ENCODE measurements around the gene RASGRP3.
A peak's percentile ranks its signal among the peaks of the same experiment; 100 is the strongest.

RASGRP3 gene

DNA sequence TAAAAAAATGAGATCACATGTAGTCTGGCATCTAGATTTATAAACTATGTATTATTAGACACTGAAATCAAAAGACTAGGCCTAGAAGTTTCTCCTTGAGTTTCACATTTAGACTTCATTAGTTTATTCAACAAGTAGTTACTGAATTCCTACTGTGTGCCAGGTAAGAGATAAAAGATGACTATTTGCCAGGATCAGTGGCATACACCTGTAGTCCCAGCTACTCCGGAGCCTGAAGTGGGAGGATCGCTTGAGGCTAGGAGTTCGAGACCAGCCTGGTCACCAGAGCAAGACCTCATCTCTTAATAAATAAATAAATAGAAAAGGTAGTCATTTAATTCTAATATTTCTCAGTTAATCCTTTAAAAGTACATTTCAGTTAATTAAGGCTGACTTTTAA lies 120.6 kb downstream of the RASGRP3 start:
- TF ChIP-seq ZFX (IDR thresholded peaks at IDR 0.05; ENCODE audit: borderline replicate concordance) = no peak
- TF ChIP-seq, protein P1, sequence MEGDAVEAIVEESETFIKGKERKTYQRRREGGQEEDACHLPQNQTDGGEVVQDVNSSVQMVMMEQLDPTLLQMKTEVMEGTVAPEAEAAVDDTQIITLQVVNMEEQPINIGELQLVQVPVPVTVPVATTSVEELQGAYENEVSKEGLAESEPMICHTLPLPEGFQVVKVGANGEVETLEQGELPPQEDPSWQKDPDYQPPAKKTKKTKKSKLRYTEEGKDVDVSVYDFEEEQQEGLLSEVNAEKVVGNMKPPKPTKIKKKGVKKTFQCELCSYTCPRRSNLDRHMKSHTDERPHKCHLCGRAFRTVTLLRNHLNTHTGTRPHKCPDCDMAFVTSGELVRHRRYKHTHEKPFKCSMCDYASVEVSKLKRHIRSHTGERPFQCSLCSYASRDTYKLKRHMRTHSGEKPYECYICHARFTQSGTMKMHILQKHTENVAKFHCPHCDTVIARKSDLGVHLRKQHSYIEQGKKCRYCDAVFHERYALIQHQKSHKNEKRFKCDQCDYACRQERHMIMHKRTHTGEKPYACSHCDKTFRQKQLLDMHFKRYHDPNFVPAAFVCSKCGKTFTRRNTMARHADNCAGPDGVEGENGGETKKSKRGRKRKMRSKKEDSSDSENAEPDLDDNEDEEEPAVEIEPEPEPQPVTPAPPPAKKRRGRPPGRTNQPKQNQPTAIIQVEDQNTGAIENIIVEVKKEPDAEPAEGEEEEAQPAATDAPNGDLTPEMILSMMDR (IDR thresholded peaks at IDR 0.05) = no peak
- no peak overlapping the region for H3K27ac ChIP-seq

DNA sequence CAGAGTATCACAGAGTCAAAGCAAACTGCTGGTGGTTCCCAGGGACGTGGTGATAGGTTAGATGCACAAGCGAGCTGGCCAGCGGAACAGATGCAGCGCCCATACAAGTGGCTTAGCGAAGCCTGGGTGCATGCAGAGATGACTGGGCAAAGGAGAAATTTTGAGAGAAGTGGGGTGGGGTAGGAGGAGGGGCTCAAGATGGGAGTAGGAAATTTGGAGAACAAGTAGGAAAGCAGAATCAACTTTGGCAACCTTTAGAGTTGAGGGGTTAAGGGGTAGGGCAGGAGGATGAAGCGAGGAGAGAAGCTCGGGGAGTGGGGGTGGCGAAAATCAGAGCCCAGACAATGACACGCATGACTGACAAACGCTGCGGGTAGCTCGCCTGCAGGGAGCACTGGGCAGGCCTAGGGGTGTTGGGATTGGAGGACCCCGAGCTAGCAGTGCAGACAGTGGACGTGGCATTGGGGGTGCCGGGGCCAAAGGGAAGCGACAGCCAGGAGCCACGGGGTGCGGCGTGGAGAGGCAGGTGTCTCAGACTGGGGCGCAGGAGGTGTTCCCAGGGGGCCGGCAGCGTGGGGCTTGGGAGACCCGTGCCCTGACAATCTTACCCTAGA lies 122.2 kb downstream of the RASGRP3 start:
- peak overlapping the region; percentile 68 for H3K27ac ChIP-seq
- no peak for TF ChIP-seq ZFX (IDR thresholded peaks at IDR 0.05; ENCODE audit: borderline replicate concordance)

DNA sequence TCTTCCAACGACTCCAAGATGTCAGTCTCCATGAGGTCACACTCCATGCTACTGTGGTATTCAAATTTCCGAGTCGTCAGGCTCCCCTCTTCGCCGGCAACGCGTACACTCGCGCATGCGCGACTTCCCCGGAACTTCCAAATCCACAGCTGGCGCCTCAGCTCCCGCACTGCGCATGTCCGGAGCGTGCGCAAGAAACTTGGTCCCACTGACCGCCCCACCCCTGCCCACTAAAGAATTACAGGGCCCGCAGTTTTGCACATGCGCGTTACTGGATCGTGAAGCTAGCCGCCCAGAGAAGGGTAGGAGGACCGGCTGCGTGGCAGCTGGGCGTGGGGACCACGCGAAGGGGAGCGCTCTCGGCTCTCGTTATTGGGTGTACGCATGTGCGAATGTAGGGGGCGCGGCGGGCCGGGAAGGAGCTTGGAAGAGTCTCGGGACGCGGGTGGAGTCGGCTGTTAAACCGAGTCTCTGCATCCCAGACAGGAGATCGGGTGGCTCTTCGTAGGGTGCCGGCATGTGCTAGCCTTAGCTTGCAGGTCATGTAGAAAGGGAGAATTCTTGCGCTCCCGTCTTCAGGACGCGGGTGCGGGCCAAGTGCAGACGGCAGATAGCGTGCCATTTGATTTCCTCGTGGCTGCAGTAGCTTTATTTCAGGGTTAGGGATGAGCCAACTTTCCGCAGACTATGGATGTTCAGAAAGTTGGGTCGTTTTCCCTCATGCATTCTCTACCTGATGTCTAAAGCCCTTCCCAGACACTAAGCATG lies 122.9 kb downstream of the RASGRP3 start, which contains the start of gene FAM98A:
Gene FAM98A, minus strand, starts transcription at position 125 of the 768 bp plus-strand sequence. Its CDS starts 78 bp downstream, at position 47.
- TF ChIP-seq ZFX (IDR thresholded peaks at IDR 0.05; ENCODE audit: borderline replicate concordance) = no peak
- TF ChIP-seq, protein P1 (IDR thresholded peaks at IDR 0.05) = 0 out of 2 replicates have a peak, but pooled peaks have one; percentile 11
- peak within 1 kb of the TSS; percentile 68 for H3K27ac ChIP-seq

DNA sequence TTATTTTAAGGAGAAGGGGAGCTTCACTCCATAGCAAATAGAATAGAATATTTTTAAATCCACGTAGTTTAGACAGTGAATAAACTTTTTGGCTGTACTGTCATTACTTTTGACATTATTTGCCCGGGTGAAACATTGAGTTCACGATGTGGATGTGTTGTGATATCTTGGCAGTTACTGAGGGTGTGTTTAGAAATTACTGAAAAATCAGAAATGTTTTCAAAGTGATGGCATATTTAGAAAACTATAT lies 123.4 kb downstream of the RASGRP3 start:
- H3K27ac ChIP-seq = peak overlapping the region; percentile 68
- TF ChIP-seq ZFX (IDR thresholded peaks at IDR 0.05; ENCODE audit: borderline replicate concordance) = no peak
- TF ChIP-seq, protein P1 (IDR thresholded peaks at IDR 0.05) = no peak

DNA sequence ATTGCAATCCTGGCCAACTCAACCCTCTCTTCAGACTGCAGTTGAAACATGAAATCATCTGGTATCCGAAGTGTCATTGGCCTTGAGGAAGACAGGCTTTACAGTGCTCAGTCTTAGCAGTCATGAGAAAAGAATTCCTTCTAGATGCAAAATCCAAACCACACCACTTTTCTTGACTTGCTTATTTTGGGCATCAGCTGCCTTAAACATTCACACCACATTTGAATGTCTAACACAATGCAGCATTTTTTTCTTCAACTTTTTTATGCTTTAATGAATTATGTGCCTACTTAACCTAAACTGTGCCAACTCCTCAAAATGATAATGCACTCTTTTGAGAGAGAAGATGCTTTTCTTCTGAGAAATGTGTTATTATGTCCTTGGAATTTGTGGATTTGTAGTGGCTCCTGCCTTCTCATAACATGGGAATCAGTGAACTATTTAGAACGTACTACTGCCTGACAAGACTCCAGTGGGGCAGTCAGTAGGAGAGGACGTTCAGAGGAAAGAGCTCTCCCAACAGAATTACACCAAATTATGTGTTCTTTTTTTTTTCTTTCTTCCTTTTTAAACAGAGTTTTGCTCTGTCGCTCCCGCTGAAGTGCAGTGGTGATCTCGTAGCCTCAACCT lies 125.9 kb downstream of the RASGRP3 start:
- TF ChIP-seq, protein P1 (IDR thresholded peaks at IDR 0.05) = no peak
- TF ChIP-seq ZFX (IDR thresholded peaks at IDR 0.05; ENCODE audit: borderline replicate concordance) = no peak
- H3K27ac ChIP-seq = no peak overlapping the region

DNA sequence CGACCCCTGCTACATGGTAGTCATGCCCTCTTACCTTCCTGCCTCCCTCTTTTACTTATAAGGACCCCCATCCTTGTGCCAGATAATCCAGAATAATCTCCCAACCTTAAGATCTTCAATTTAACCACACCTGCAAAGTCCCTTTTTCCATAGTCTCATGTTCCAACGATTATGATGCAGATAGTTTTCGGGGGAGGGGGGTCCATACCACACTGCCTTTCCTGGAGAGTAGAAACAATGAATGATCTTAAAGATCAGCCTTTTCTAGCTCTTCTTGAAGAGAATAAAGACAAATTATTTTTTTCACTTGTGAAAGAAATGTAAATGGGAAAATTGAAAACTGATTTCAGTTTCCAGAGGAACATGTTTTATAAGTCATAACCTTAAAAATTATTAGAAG lies 127.0 kb downstream of the RASGRP3 start:
- no peak for TF ChIP-seq ZFX (IDR thresholded peaks at IDR 0.05; ENCODE audit: borderline replicate concordance)
- TF ChIP-seq, protein P1 (IDR thresholded peaks at IDR 0.05) = no peak
- H3K27ac ChIP-seq = no peak overlapping the region

DNA sequence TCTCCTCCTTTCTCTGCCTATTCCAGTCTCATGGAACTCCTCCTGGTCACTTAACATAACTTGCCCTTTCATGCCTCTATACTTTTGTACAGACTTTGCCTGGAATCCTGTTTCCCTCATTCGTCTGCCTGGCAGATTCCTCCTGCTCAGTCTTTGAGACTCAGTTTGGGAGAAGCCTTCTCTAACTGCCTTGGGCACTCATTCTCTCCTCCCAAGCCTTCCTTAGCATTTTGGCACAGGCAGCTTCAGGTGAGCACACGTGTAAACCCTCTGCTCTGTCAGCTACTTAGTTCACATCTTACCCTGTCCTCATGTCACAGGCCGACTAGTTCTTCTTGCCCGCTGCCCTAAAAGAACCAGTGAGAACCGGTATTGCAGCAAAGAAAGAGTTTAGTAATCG lies 128.6 kb downstream of the RASGRP3 start:
- TF ChIP-seq ZFX (IDR thresholded peaks at IDR 0.05; ENCODE audit: borderline replicate concordance) = no peak
- TF ChIP-seq, protein P1 (IDR thresholded peaks at IDR 0.05) = no peak
- no peak overlapping the region for H3K27ac ChIP-seq
